ENCODE data around the gene NF1. TPM values are rescaled to one million over a fixed set of nuclear protein-coding genes. Genes with fewer than 3 reads are reported as not detected.

The NF1 gene
- total and polyA plus RNA-seq, 2 donors (not counting 1 experiment from before 2014, with no cell fraction given), result 10.8 to 27.7 TPM

DNA sequence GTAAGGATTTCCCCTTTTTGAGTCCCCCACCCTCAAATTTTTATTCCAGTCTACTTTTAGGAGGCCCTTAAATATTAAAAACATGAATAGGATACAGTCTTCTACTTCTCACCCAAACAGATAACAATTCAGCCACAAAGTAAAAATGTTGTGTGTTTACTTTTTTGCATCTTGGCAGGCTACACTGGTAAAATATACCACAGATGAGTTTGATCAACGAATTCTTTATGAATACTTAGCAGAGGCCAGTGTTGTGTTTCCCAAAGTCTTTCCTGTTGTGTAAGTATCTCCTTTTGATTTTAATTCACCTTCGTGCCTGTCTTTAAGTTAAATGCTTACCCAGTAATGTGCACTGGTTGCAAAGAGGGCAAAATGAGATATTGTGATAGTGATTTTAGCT lies 262.3 kb downstream of the NF1 start:
- intact Hi-C loops (cut with micrococcal nuclease), result no loop called here
- no peak overlapping the region for H3K9ac ChIP-seq (ENCODE audit: low read length)
- no peak overlapping the region for H3K27ac ChIP-seq (ENCODE audit: low read length in 2 of 2)
- H3K4me3 ChIP-seq (ENCODE audit: control extremely low read depth in 1 of 5, extremely low read depth in 1 of 5, insufficient read depth in 1 of 5, low read depth in 2 of 5, low read length in 4 of 5), result no peak overlapping the region
- no CpG with 5 or more reads among the region's 2 CpGs for WGBS (ENCODE audit: insufficient coverage)
- ATAC-seq (ENCODE audit: low read depth) (no peak), DNase-seq (no peak)
- peaks cover 4 to 26% of the 10 kb centered on the region in 2 experiments for H3K36me3 ChIP-seq (replicated peaks in 1 of 2; ENCODE audit: control extremely low read depth in 1 of 2, control insufficient read depth in 1 of 2, extremely low read depth in 1 of 2, insufficient read depth in 2 of 2, low read length in 1 of 2)
- Mint-ChIP-seq H3K4me1 (no peaks in the 10 kb centered on the region), H3K4me3 (no peak overlapping the region), H3K27ac (no peak overlapping the region), H3K27me3 (no peaks in the 10 kb centered on the region), H3K9me3 (ENCODE audit: insufficient read depth) (no peaks in the 10 kb centered on the region)
- no peaks in the 10 kb centered on the region for H3K27me3 ChIP-seq (replicated peaks in 1 of 4; ENCODE audit: control extremely low read depth in 1 of 4, control insufficient read depth in 3 of 4, insufficient read depth in 4 of 4, low read length in 3 of 4)
- H2AFZ ChIP-seq (ENCODE audit: insufficient read depth, low read depth, low read length, poor library complexity, severe bottlenecking), result no peak overlapping the region
- no peak overlapping the region for H3K4me2 ChIP-seq (replicated peaks; ENCODE audit: low read depth, low read length, poor library complexity, severe bottlenecking)
- POLR2A ChIA-PET, result no interaction called here
- CTCF ChIA-PET, result interaction anchor here (0.8 kb wide), 1 partner anchor 16 kb away, joined by 3 read pairs; no protein-coding TSS in a partner anchor
- TF ChIP-seq EZH2 (IDR thresholded peaks at IDR 0.05; ENCODE audit: borderline replicate concordance, insufficient read depth, low read depth, low read length, poor library complexity, severe bottlenecking) (no peak), CTCF (IDR thresholded peaks at IDR 0.05) (no peak)
- H3K4me1 ChIP-seq (ENCODE audit: control insufficient read depth in 2 of 2, insufficient read depth in 2 of 2, low read length in 2 of 2), result no peaks in the 10 kb centered on the region
- no peaks in the 10 kb centered on the region for H3K9me3 ChIP-seq (ENCODE audit: control extremely low read depth in 1 of 3, control insufficient read depth in 2 of 3, insufficient read depth in 1 of 3, low read length in 2 of 3)
- H4K20me1 ChIP-seq (ENCODE audit: control insufficient read depth, insufficient read depth, low read length, poor library complexity, severe bottlenecking), result no peaks in the 10 kb centered on the region
- no peaks in the 10 kb centered on the region for H3K79me2 ChIP-seq (ENCODE audit: control insufficient read depth, insufficient read depth, low read length)

DNA sequence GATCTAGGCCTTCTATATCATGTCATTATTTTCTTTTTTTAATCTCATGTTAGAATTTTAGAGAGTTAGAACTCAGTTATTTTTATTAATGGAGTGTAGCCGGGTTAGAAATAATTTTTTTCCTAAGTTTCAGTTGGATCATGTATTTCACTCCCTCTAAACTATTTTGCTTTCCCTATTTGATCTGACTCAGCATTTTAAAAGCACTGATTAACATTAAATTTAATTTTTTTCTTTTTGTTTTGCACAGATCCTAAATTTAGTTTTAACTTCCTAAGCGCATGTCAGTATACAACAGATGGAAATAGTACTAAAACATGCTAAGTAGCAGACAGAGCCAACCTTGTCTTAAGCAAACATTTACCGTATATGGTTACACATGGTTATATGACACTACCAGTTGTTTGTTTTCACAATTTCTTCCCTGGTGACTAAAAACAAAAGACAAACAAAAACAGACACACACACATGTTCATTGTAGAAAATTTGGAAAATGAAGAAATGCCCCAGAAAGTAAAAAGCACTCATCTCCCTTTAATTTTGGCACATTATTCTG lies 263.1 kb downstream of the NF1 start:
- H3K79me2 ChIP-seq (ENCODE audit: control insufficient read depth, insufficient read depth, low read length), result no peaks in the 10 kb centered on the region
- H3K36me3 ChIP-seq (replicated peaks in 1 of 2; ENCODE audit: control extremely low read depth in 1 of 2, control insufficient read depth in 1 of 2, extremely low read depth in 1 of 2, insufficient read depth in 2 of 2, low read length in 1 of 2), result peaks cover 4 to 21% of the 10 kb centered on the region in 2 experiments
- no peak overlapping the region for H3K9ac ChIP-seq (ENCODE audit: low read length)
- no peaks in the 10 kb centered on the region for H3K9me3 Mint-ChIP-seq (ENCODE audit: insufficient read depth)
- intact Hi-C loops (cut with micrococcal nuclease), result no loop called here
- H2AFZ ChIP-seq (ENCODE audit: insufficient read depth, low read depth, low read length, poor library complexity, severe bottlenecking), result no peak overlapping the region
- H3K9me3 ChIP-seq (ENCODE audit: control extremely low read depth in 1 of 3, control insufficient read depth in 2 of 3, insufficient read depth in 1 of 3, low read length in 2 of 3), result no peaks in the 10 kb centered on the region
- no peak overlapping the region for H3K27ac Mint-ChIP-seq
- no peak for ATAC-seq (ENCODE audit: low read depth)
- H3K27me3 ChIP-seq (replicated peaks in 1 of 4; ENCODE audit: control extremely low read depth in 1 of 4, control insufficient read depth in 3 of 4, insufficient read depth in 4 of 4, low read length in 3 of 4), result no peaks in the 10 kb centered on the region
- DNase-seq, result no peak
- H3K27me3 Mint-ChIP-seq, result no peaks in the 10 kb centered on the region
- no peak overlapping the region for H3K4me3 ChIP-seq (ENCODE audit: control extremely low read depth in 1 of 5, extremely low read depth in 1 of 5, insufficient read depth in 1 of 5, low read depth in 2 of 5, low read length in 4 of 5)
- WGBS (ENCODE audit: insufficient coverage), result no CpG with 5 or more reads among the region's 3 CpGs
- ChIA-PET POLR2A (no interaction called here), CTCF (interaction anchor here (0.8 kb wide), 1 partner anchor 15 kb away, joined by 3 read pairs; no protein-coding TSS in a partner anchor)
- H3K4me1 ChIP-seq (ENCODE audit: control insufficient read depth in 2 of 2, insufficient read depth in 2 of 2, low read length in 2 of 2), result no peaks in the 10 kb centered on the region
- no peak overlapping the region for H3K4me2 ChIP-seq (replicated peaks; ENCODE audit: low read depth, low read length, poor library complexity, severe bottlenecking)
- H3K4me3 Mint-ChIP-seq, result no peak overlapping the region
- no peak overlapping the region for H3K27ac ChIP-seq (ENCODE audit: low read length in 2 of 2)
- no peaks in the 10 kb centered on the region for H4K20me1 ChIP-seq (ENCODE audit: control insufficient read depth, insufficient read depth, low read length, poor library complexity, severe bottlenecking)
- no peaks in the 10 kb centered on the region for H3K4me1 Mint-ChIP-seq
- TF ChIP-seq EZH2 (IDR thresholded peaks at IDR 0.05; ENCODE audit: borderline replicate concordance, insufficient read depth, low read depth, low read length, poor library complexity, severe bottlenecking), result no peak
- TF ChIP-seq CTCF (IDR thresholded peaks at IDR 0.05), result no peak
